ENCODE data around the gene PGAP6. TPM values are rescaled to one million over a fixed set of nuclear protein-coding genes. Genes with fewer than 3 reads are reported as not detected.
A peak's percentile ranks its signal among the peaks of the same experiment; 100 is the strongest.

Gene PGAP6
- total and polyA plus RNA-seq, 2 experiments from 2014 or later: 133 to 205 TPM

GRCh38 chr16:369275-369865, 12.4 kb downstream of the PGAP6 start:
- Histone ChIP-seq H4K20me1 (ENCODE audit: insufficient read depth, poor library complexity, severe bottlenecking) (no peaks in the 10 kb centered on the region), H2AFZ (no peak overlapping the region), H3K36me3 (replicated peaks; ENCODE audit: insufficient read depth, low read depth) (no peaks in the 10 kb centered on the region), H3K4me3 (no peak overlapping the region), H3K4me1 (ENCODE audit: insufficient read depth) (peaks cover 4% of the 10 kb centered on the region), H3K9me2 (replicated peaks; ENCODE audit: insufficient read depth) (no peaks in the 10 kb centered on the region), H3K27ac (no peak overlapping the region), H3K79me2 (peaks cover 4% of the 10 kb centered on the region), H3K9me3 (ENCODE audit: low read depth) (no peaks in the 10 kb centered on the region), H3K27me3 (no peaks in the 10 kb centered on the region), H3K4me2 (peak overlapping the region; percentile 67)
- no peak for TF ChIP-seq EZH2phosphoT487 (IDR thresholded peaks at IDR 0.05; ENCODE audit: low read depth, severe bottlenecking, unreplicated experiment)
- no peak for DNase-seq (ENCODE audit: low spot score)
- 90% methylated on average over 19 of the region's 20 CpGs for WGBS (ENCODE audit: low lambda C conversion rate, missing lambda C conversion rate)

GRCh38 chr16:368388-369158, 13.2 kb downstream of the PGAP6 start:
- H2AFZ ChIP-seq: no peak overlapping the region
- H3K9me3 ChIP-seq (ENCODE audit: low read depth): no peaks in the 10 kb centered on the region
- H3K36me3 ChIP-seq (replicated peaks; ENCODE audit: insufficient read depth, low read depth): no peaks in the 10 kb centered on the region
- no peak overlapping the region for H3K4me3 ChIP-seq
- H3K27me3 ChIP-seq: no peaks in the 10 kb centered on the region
- peaks cover 4% of the 10 kb centered on the region for H3K4me1 ChIP-seq (ENCODE audit: insufficient read depth)
- no peak overlapping the region for H3K4me2 ChIP-seq
- no peaks in the 10 kb centered on the region for H4K20me1 ChIP-seq (ENCODE audit: insufficient read depth, poor library complexity, severe bottlenecking)
- no peak overlapping the region for H3K27ac ChIP-seq
- peaks cover 4% of the 10 kb centered on the region for H3K79me2 ChIP-seq
- H3K9me2 ChIP-seq (replicated peaks; ENCODE audit: insufficient read depth): no peaks in the 10 kb centered on the region
- DNase-seq (ENCODE audit: low spot score): no peak
- WGBS (ENCODE audit: low lambda C conversion rate, missing lambda C conversion rate): 95% methylated on average over 29 of the region's 29 CpGs
- no peak for TF ChIP-seq EZH2phosphoT487 (IDR thresholded peaks at IDR 0.05; ENCODE audit: low read depth, severe bottlenecking, unreplicated experiment)
- TF ChIP-seq CTCF (IDR thresholded peaks at IDR 0.05; ENCODE audit: poor library complexity): no peak
- no peak for TF ChIP-seq EZH2 (IDR thresholded peaks at IDR 0.05; ENCODE audit: borderline replicate concordance)

GRCh38 chr16:367333-367903, 14.4 kb downstream of the PGAP6 start:
- peaks cover 4% of the 10 kb centered on the region for H3K79me2 ChIP-seq
- H3K27ac ChIP-seq: no peak overlapping the region
- peaks cover 4% of the 10 kb centered on the region for H3K4me1 ChIP-seq (ENCODE audit: insufficient read depth)
- no peak overlapping the region for H3K4me2 ChIP-seq
- H3K9me3 ChIP-seq (ENCODE audit: low read depth): no peaks in the 10 kb centered on the region
- no peak for DNase-seq (ENCODE audit: low spot score)
- H3K27me3 ChIP-seq: no peaks in the 10 kb centered on the region
- TF ChIP-seq CTCF (IDR thresholded peaks at IDR 0.05; ENCODE audit: poor library complexity) (no peak), EZH2phosphoT487 (IDR thresholded peaks at IDR 0.05; ENCODE audit: low read depth, severe bottlenecking, unreplicated experiment) (no peak), EZH2 (IDR thresholded peaks at IDR 0.05; ENCODE audit: borderline replicate concordance) (no peak)
- no peak overlapping the region for H3K4me3 ChIP-seq
- H4K20me1 ChIP-seq (ENCODE audit: insufficient read depth, poor library complexity, severe bottlenecking): no peaks in the 10 kb centered on the region
- 98% methylated on average over 18 of the region's 18 CpGs for WGBS (ENCODE audit: low lambda C conversion rate, missing lambda C conversion rate)
- no peaks in the 10 kb centered on the region for H3K9me2 ChIP-seq (replicated peaks; ENCODE audit: insufficient read depth)
- no peaks in the 10 kb centered on the region for H3K36me3 ChIP-seq (replicated peaks; ENCODE audit: insufficient read depth, low read depth)
- no peak overlapping the region for H2AFZ ChIP-seq

- H3K27me3 ChIP-seq: no peaks in the 10 kb centered on the region
- no peak overlapping the region for H3K4me2 ChIP-seq
- H3K9me3 ChIP-seq (ENCODE audit: low read depth): no peaks in the 10 kb centered on the region
- no peak overlapping the region for H2AFZ ChIP-seq
- H3K79me2 ChIP-seq: peaks cover 4% of the 10 kb centered on the region
- H3K4me3 ChIP-seq: no peak overlapping the region
- 92% methylated on average over 10 of the region's 10 CpGs for WGBS (ENCODE audit: low lambda C conversion rate, missing lambda C conversion rate)
- H3K4me1 ChIP-seq (ENCODE audit: insufficient read depth): peaks cover 4% of the 10 kb centered on the region
- DNase-seq (ENCODE audit: low spot score): no peak
- no peak for TF ChIP-seq EZH2 (IDR thresholded peaks at IDR 0.05; ENCODE audit: borderline replicate concordance)
- TF ChIP-seq CTCF (IDR thresholded peaks at IDR 0.05; ENCODE audit: poor library complexity): no peak
- TF ChIP-seq EZH2phosphoT487 (IDR thresholded peaks at IDR 0.05; ENCODE audit: low read depth, severe bottlenecking, unreplicated experiment): no peak
- no peaks in the 10 kb centered on the region for H4K20me1 ChIP-seq (ENCODE audit: insufficient read depth, poor library complexity, severe bottlenecking)
- H3K27ac ChIP-seq: no peak overlapping the region
- H3K36me3 ChIP-seq (replicated peaks; ENCODE audit: insufficient read depth, low read depth): no peaks in the 10 kb centered on the region
- H3K9me2 ChIP-seq (replicated peaks; ENCODE audit: insufficient read depth): no peaks in the 10 kb centered on the region
These were observed 15.3 kb downstream of the PGAP6 start for GRCh38 chr16:366476-366875.

All from hepatocyte (in vitro differentiated cells).